HepG2 (cell line): ENCODE data around the gene DVL3. TPM values are rescaled to one million over a fixed set of nuclear protein-coding genes. Genes with fewer than 3 reads are reported as not detected.

ENCODE experiments used
- ATM ChIP-seq: fragments of 450-650 bp; IDR thresholded peaks from 2 replicates; pipeline ENCODE4 v1.7.1; 2017; ENCODE audit warnings: mild to moderate bottlenecking, borderline replicate concordance
- EZH2 ChIP-seq: conservative IDR thresholded peaks from 2 replicates; pipeline ENCODE4 v1.6.1; 2012; ENCODE audit warnings: mild to moderate bottlenecking, low read depth, low read length, moderate library complexity
- FOXO1 ChIP-seq: sonication (generic); formaldehyde crosslinking; IDR thresholded peaks from 2 replicates; pipeline ENCODE4 v1.4.0; 2020; ENCODE audit warnings: missing genetic modification reagents
- GATAD1 ChIP-seq: IDR thresholded peaks from 2 replicates; pipeline ENCODE4 v1.6.1; 2016; ENCODE audit warnings: missing genetic modification reagents, missing compliant biosample characterization
- HMG20A ChIP-seq: IDR thresholded peaks from 2 replicates; pipeline ENCODE4 v1.6.1; 2016; ENCODE audit warnings: borderline replicate concordance
- JARID2 ChIP-seq: sonication (generic); formaldehyde crosslinking; IDR thresholded peaks from 2 replicates; pipeline ENCODE4 v1.8.1; 2023; ENCODE audit warnings: missing genetic modification reagents, inconsistent platforms; ENCODE audit not compliant: insufficient replicate concordance
- MED1 ChIP-seq: sonication (generic); formaldehyde crosslinking; IDR thresholded peaks from 2 replicates; pipeline ENCODE4 v1.4.0; 2020; ENCODE audit warnings: missing genetic modification reagents
- MYC ChIP-seq: sonication (generic); formaldehyde crosslinking; IDR thresholded peaks from 2 replicates; pipeline ENCODE4 v1.9.0; 2021; ENCODE audit warnings: missing genetic modification reagents, borderline replicate concordance
- NFIB ChIP-seq: sonication (generic); formaldehyde crosslinking; IDR thresholded peaks from 2 replicates; pipeline ENCODE4 v1.9.0; 2021; ENCODE audit warnings: missing genetic modification reagents, mild to moderate bottlenecking, borderline replicate concordance
- NFKBIZ ChIP-seq: IDR thresholded peaks from 2 replicates; pipeline ENCODE4 v1.6.1; 2018; ENCODE audit warnings: missing genetic modification reagents, missing compliant biosample characterization
- REPIN1 ChIP-seq: sonication (generic); formaldehyde crosslinking; IDR thresholded peaks from 2 replicates; pipeline ENCODE4 v1.8.0; 2022; ENCODE audit warnings: missing genetic modification reagents, low read depth, mild to moderate bottlenecking, borderline replicate concordance
- RFXAP ChIP-seq: sonication (generic); formaldehyde crosslinking; IDR thresholded peaks from 2 replicates; pipeline ENCODE4 v1.4.0; 2020; ENCODE audit warnings: missing genetic modification reagents, borderline replicate concordance
- SIN3A ChIP-seq: IDR thresholded peaks from 2 replicates; pipeline ENCODE4 v1.6.1; 2011; ENCODE audit warnings: low read depth, mild to moderate bottlenecking, control low read depth, low read length, borderline replicate concordance
- SMARCC2 ChIP-seq: fragments of 450-650 bp; IDR thresholded peaks from 2 replicates; pipeline ENCODE4 v1.6.1; 2017; ENCODE audit warnings: antibody characterized with exemption, mild to moderate bottlenecking
- SP2 ChIP-seq: sonication (generic); formaldehyde crosslinking; IDR thresholded peaks from 2 replicates; pipeline ENCODE4 v1.5.1; 2020; ENCODE audit warnings: mild to moderate bottlenecking, missing genetic modification reagents
- SP5 ChIP-seq: IDR thresholded peaks from 2 replicates; pipeline ENCODE4 v1.6.1; 2016; ENCODE audit warnings: low read depth, borderline replicate concordance
- TMF1 ChIP-seq: sonication (generic); formaldehyde crosslinking; IDR thresholded peaks from 2 replicates; pipeline ENCODE4 v1.8.1; 2022; ENCODE audit warnings: low read depth, missing genetic modification reagents
- TRIM24 ChIP-seq: sonication (generic); formaldehyde crosslinking; IDR thresholded peaks from 2 replicates; pipeline ENCODE4 v1.8.0; 2022; ENCODE audit warnings: mild to moderate bottlenecking, missing genetic modification reagents
- ZC3H4 ChIP-seq: sonication (generic); formaldehyde crosslinking; IDR thresholded peaks from 2 replicates; pipeline ENCODE4 v1.4.0; 2020; ENCODE audit warnings: missing genetic modification reagents, borderline replicate concordance
- ZNF124 ChIP-seq: sonication (generic); formaldehyde crosslinking; IDR thresholded peaks from 2 replicates; pipeline ENCODE4 v1.4.0; 2020; ENCODE audit warnings: missing genetic modification reagents
- ZNF432 ChIP-seq: sonication (generic); formaldehyde crosslinking; IDR thresholded peaks from 2 replicates; pipeline ENCODE4 v1.5.0; 2020; ENCODE audit warnings: missing genetic modification reagents, mild to moderate bottlenecking, borderline replicate concordance
- ZNF484 ChIP-seq: sonication (generic); formaldehyde crosslinking; IDR thresholded peaks from 2 replicates; pipeline ENCODE4 v1.5.1; 2020; ENCODE audit warnings: mild to moderate bottlenecking, low read depth, missing genetic modification reagents, borderline replicate concordance
- ZNF589 ChIP-seq: sonication (generic); formaldehyde crosslinking; conservative IDR thresholded peaks from 2 replicates; pipeline ENCODE4 v1.8.0; 2022; ENCODE audit warnings: mild to moderate bottlenecking, moderate library complexity, missing genetic modification reagents
- ZNF616 ChIP-seq: sonication (generic); formaldehyde crosslinking; IDR thresholded peaks from 2 replicates; pipeline ENCODE4 v1.5.0; 2020; ENCODE audit warnings: low read depth, mild to moderate bottlenecking, missing genetic modification reagents
- polyA plus RNA-seq, 8 experiments: library from polyadenylated mRNA; depleted of rRNA in 3 of 8; stranded (reverse) in 7 of 8; unstranded in 1 of 8; fragments of >200 nt; fragmentation: Illumina TruSeq in 4 of 8; extraction: Trizol in 4 of 8; gene quantifications; 2 replicates each; pipeline versions ENCODE4 v1.2.1 to v1.2.3, GENCODE V29; 2011 to 2016; ENCODE audit warnings: low read depth in 4 of 8, missing spikeins in 1 of 8, mixed read lengths in 1 of 8; ENCODE audit not compliant: insufficient read depth in 1 of 8
- total RNA-seq, 5 experiments: library from RNA; depleted of rRNA; stranded (reverse); fragments of >200 nt; fragmentation: Illumina TruSeq; extraction: Trizol; gene quantifications; 2 replicates each; pipeline ENCODE4 v1.2.3, GENCODE V29; 2016; ENCODE audit warnings: low read depth in 1 of 5
- TF ChIP-seq, protein P1 (sequence below), 2 experiments: fragments of 450-650 bp in 1 of 2; sonication (generic) in 1 of 2; formaldehyde crosslinking; IDR thresholded peaks; 2 replicates each; pipeline versions ENCODE4 v1.5.0 to v1.8.0; 2020 to 2022; ENCODE audit warnings: mild to moderate bottlenecking in 1 of 2, missing genetic modification reagents in 1 of 2
- TF ChIP-seq, protein P2 (sequence below): sonication (generic); formaldehyde crosslinking; IDR thresholded peaks from 2 replicates; pipeline ENCODE4 v1.4.0; 2020; ENCODE audit warnings: missing genetic modification reagents
- TF ChIP-seq, protein P3 (sequence below): sonication (generic); formaldehyde crosslinking; IDR thresholded peaks from 2 replicates; pipeline ENCODE4 v1.8.0; 2022; ENCODE audit warnings: mild to moderate bottlenecking, missing genetic modification reagents; ENCODE audit not compliant: insufficient replicate concordance

The DVL3 gene
- total and polyA plus RNA-seq, 2 of the 13 experiments (the other 11 are each of a cell fraction or from before 2014, with no cell fraction given), result 29.0 to 36.1 TPM

DNA sequence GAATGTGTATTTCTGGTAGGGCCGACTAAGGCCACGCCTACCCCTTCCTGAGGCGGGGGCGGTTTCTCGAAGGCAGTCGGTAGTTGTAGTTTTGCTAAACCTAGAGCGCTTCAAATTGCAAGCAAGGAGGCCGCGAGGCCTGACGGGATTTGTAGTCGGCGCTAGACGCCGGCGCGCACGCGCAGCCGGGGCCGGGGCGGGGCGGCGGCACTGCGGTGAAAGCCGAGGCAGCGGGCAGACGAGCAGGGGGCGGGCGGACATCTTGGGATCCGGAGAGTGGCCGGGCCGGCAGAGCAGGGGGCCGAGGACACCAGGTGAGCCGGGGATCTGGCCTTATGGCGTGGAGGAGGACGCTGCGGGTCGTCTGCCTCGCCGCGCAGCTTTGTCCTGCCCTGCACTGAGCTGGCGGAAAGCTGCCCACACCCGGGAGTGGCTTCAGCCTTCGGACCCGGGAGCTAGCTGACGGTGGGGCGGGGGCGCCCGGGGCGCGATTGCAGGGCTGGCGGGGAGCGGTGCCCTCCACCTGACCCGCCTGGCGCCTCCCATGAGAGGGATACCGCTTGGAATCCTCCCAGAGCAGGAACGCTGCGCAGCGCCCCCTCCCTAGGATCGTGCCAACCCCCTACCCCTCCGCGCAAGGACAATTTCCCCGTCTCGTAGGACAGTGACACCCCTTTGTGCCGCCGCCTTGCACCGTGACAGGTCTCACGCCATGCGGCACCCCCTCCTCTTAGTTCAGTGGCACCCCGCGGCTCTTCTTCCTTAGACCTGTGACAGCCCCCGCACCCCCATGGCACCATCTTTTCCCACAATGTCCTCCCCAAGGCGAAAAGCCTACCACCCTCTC lies 19.7 kb downstream of the DVL3 start, which contains the start of gene AP2M1 (continued):
- TF ChIP-seq, protein P1, sequence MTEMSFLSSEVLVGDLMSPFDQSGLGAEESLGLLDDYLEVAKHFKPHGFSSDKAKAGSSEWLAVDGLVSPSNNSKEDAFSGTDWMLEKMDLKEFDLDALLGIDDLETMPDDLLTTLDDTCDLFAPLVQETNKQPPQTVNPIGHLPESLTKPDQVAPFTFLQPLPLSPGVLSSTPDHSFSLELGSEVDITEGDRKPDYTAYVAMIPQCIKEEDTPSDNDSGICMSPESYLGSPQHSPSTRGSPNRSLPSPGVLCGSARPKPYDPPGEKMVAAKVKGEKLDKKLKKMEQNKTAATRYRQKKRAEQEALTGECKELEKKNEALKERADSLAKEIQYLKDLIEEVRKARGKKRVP (CRISPR knock-in tag; IDR thresholded peaks at IDR 0.05), result peak in 1 of 2 experiments; percentile 63; a peak in 2 of 4 replicates
- no peak for TF ChIP-seq ZNF124 (CRISPR knock-in tag)
- peak; percentile 52 for TF ChIP-seq GATAD1
- TF ChIP-seq NFIB, result no peak
- no peak for TF ChIP-seq ZNF432 (CRISPR knock-in tag)
- TF ChIP-seq SIN3A, result peak; percentile 17; the same call in 1 of the 2 replicates
- TF ChIP-seq SP2, result 0 out of 2 replicates have a peak, but pooled peaks have one; percentile 14
- TF ChIP-seq EZH2, result no peak
- no peak for TF ChIP-seq ZNF589 (CRISPR knock-in tag)
- TF ChIP-seq MYC, result peak; percentile 82
- TF ChIP-seq TRIM24 (CRISPR knock-in tag), result no peak
- no peak for TF ChIP-seq SMARCC2
- peak; percentile 36; the same call in 1 of the 2 replicates for TF ChIP-seq MED1 (CRISPR knock-in tag)
- peak; percentile 62; the same call in 1 of the 2 replicates for TF ChIP-seq SP5 (CRISPR knock-in tag)
- TF ChIP-seq REPIN1 (CRISPR knock-in tag), result peak; percentile 37; the same call in 1 of the 2 replicates
- TF ChIP-seq, protein P2, sequence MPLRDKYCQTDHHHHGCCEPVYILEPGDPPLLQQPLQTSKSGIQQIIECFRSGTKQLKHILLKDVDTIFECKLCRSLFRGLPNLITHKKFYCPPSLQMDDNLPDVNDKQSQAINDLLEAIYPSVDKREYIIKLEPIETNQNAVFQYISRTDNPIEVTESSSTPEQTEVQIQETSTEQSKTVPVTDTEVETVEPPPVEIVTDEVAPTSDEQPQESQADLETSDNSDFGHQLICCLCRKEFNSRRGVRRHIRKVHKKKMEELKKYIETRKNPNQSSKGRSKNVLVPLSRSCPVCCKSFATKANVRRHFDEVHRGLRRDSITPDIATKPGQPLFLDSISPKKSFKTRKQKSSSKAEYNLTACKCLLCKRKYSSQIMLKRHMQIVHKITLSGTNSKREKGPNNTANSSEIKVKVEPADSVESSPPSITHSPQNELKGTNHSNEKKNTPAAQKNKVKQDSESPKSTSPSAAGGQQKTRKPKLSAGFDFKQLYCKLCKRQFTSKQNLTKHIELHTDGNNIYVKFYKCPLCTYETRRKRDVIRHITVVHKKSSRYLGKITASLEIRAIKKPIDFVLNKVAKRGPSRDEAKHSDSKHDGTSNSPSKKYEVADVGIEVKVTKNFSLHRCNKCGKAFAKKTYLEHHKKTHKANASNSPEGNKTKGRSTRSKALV (CRISPR knock-in tag), result no peak; the same call in 1 of the 2 replicates
- TF ChIP-seq, protein P3, sequence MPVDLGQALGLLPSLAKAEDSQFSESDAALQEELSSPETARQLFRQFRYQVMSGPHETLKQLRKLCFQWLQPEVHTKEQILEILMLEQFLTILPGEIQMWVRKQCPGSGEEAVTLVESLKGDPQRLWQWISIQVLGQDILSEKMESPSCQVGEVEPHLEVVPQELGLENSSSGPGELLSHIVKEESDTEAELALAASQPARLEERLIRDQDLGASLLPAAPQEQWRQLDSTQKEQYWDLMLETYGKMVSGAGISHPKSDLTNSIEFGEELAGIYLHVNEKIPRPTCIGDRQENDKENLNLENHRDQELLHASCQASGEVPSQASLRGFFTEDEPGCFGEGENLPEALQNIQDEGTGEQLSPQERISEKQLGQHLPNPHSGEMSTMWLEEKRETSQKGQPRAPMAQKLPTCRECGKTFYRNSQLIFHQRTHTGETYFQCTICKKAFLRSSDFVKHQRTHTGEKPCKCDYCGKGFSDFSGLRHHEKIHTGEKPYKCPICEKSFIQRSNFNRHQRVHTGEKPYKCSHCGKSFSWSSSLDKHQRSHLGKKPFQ (CRISPR knock-in tag), result peak; percentile 58
- 0 out of 2 replicates have a peak, but pooled peaks have one; percentile 66 for TF ChIP-seq ZNF616
- TF ChIP-seq ATM, result no peak
- no peak for TF ChIP-seq JARID2
- TF ChIP-seq TMF1 (CRISPR knock-in tag), result no peak
- no peak for TF ChIP-seq HMG20A
- no peak for TF ChIP-seq ZC3H4
- TF ChIP-seq NFKBIZ, result no peak
- no peak for TF ChIP-seq ZNF484 (CRISPR knock-in tag)
- TF ChIP-seq RFXAP (CRISPR knock-in tag), result peak; percentile 44; the same call in 1 of the 2 replicates
- TF ChIP-seq FOXO1 (CRISPR knock-in tag), result peak; percentile 47; the same call in 1 of the 2 replicates
